SK-N-SH treated with all-trans-retinoic acid at 6 μM for 48 hours (cell line): Measurements from ENCODE around the gene IRX6.

Source experiments
- CSDC2 ChIP-seq: fragments of 250-450 bp; sonication (Bioruptor Pico); IDR thresholded peaks from 2 replicates; pipeline ENCODE4 v1.5.0; 2020; ENCODE audit warnings: mild to moderate bottlenecking, moderate library complexity
- CSRNP3 ChIP-seq: fragments of 250-450 bp; sonication (Bioruptor Pico); IDR thresholded peaks from 2 replicates; pipeline ENCODE4 v1.5.1; 2021; ENCODE audit warnings: mild to moderate bottlenecking, moderate library complexity
- GLIS3 ChIP-seq: fragments of 250-450 bp; sonication (Bioruptor Pico); IDR thresholded peaks from 2 replicates; pipeline ENCODE4 v1.5.0; 2020; ENCODE audit warnings: mild to moderate bottlenecking, moderate library complexity
- PATZ1 ChIP-seq: fragments of 250-450 bp; sonication (Bioruptor Pico); IDR thresholded peaks from 2 replicates; pipeline ENCODE4 v1.8.0; 2020; ENCODE audit warnings: mild to moderate bottlenecking, moderate library complexity, borderline replicate concordance
- POU6F1 ChIP-seq: fragments of 250-450 bp; sonication (Bioruptor Pico); IDR thresholded peaks from 2 replicates; pipeline ENCODE4 v1.8.0; 2021; ENCODE audit warnings: low read depth, mild to moderate bottlenecking, moderate library complexity, borderline replicate concordance
- SNAI2 ChIP-seq: fragments of 250-450 bp; sonication (Bioruptor Pico); IDR thresholded peaks from 2 replicates; pipeline ENCODE4 v1.5.0; 2020; ENCODE audit warnings: mild to moderate bottlenecking, moderate library complexity
- TCF4 ChIP-seq: fragments of 250-450 bp; sonication (Bioruptor Pico); IDR thresholded peaks from 2 replicates; pipeline ENCODE4 v1.8.0; 2021; ENCODE audit warnings: mild to moderate bottlenecking, moderate library complexity, borderline replicate concordance
- ZFP30 ChIP-seq: fragments of 450-650 bp; formaldehyde crosslinking; IDR thresholded peaks from 2 replicates; pipeline ENCODE4 v1.5.0; 2022; ENCODE audit warnings: mild to moderate bottlenecking, moderate library complexity
- ZNF8 ChIP-seq: fragments of 450-650 bp; formaldehyde crosslinking; IDR thresholded peaks from 2 replicates; pipeline ENCODE4 v1.5.0; 2020; ENCODE audit warnings: mild to moderate bottlenecking, moderate library complexity
- TF ChIP-seq, protein P1 (sequence below): fragments of 250-450 bp; sonication (Bioruptor Pico); IDR thresholded peaks from 2 replicates; pipeline ENCODE4 v1.5.0; 2020; ENCODE audit warnings: mild to moderate bottlenecking, moderate library complexity

DNA sequence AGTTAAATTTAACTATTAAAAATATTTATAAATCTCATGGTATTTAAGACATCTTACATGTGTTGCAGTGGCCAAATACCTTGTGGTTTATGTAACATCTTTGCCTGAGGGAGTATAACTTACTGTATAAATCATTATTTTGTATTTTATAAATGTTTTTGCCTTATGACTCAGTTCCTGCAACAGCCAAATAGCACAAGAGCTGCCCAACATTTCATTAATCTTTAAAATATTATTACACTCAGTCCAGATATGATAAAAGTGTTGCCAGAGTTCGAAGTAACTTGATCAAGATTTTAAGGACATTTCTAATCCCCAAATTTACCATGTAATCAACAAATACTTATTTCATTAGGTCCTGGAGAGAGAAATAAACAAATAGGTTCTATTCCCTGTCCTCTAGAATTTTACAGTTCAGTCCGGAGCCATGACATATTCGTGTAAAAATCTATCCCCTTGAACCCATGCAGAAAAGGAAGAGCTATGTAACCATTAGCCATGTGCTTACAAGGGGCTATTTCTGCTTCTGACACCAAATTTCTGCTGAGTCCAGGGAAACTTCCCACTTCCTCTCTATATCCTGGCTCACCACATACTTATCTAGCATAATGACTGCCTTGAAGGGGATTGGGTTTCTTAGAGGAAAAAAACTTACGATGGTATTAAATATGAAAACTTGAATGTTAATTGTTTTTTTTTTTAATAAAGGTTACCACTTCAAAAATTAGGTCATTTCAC is 44.0 kb downstream of the IRX6 start:
- TF ChIP-seq TCF4 (CRISPR knock-in tag), result no peak
- TF ChIP-seq PATZ1, result no peak
- TF ChIP-seq ZFP30 (CRISPR knock-in tag), result no peak
- TF ChIP-seq, protein P1, sequence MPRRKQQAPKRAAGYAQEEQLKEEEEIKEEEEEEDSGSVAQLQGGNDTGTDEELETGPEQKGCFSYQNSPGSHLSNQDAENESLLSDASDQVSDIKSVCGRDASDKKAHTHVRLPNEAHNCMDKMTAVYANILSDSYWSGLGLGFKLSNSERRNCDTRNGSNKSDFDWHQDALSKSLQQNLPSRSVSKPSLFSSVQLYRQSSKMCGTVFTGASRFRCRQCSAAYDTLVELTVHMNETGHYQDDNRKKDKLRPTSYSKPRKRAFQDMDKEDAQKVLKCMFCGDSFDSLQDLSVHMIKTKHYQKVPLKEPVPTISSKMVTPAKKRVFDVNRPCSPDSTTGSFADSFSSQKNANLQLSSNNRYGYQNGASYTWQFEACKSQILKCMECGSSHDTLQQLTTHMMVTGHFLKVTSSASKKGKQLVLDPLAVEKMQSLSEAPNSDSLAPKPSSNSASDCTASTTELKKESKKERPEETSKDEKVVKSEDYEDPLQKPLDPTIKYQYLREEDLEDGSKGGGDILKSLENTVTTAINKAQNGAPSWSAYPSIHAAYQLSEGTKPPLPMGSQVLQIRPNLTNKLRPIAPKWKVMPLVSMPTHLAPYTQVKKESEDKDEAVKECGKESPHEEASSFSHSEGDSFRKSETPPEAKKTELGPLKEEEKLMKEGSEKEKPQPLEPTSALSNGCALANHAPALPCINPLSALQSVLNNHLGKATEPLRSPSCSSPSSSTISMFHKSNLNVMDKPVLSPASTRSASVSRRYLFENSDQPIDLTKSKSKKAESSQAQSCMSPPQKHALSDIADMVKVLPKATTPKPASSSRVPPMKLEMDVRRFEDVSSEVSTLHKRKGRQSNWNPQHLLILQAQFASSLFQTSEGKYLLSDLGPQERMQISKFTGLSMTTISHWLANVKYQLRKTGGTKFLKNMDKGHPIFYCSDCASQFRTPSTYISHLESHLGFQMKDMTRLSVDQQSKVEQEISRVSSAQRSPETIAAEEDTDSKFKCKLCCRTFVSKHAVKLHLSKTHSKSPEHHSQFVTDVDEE (CRISPR knock-in tag), result no peak
- no peak for TF ChIP-seq GLIS3 (CRISPR knock-in tag)
- TF ChIP-seq CSRNP3 (CRISPR knock-in tag), result no peak
- TF ChIP-seq CSDC2, result no peak
- TF ChIP-seq ZNF8, result no peak
- no peak for TF ChIP-seq SNAI2 (CRISPR knock-in tag)
- no peak for TF ChIP-seq POU6F1 (CRISPR knock-in tag)
